ENCODE data around the gene IER5L.
A peak's percentile ranks its signal among the peaks of the same experiment; 100 is the strongest.
"Not testable (repeated sequence)": the region's sequence is repeated elsewhere in the genome, so short reads cannot be mapped to it uniquely, and the experiment has no call there.

The IER5L gene

DNA sequence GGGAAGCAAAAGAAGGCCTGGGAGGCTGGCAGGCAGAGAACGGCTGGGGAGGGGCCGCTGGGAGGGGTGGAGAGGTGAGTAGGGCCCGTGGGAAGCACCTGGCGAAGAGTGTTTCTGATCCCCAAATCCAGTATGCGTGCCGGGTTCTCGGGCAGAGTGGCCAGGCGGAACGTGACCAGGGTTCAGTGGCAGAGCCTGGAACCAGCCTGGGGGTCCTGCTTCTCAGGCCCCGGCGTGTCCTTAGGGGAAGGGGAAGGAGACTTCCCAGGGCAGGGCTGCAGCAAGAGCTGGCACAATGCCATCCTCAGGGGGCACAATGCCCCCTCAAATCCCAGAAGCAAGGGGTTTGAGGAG, 25.5 kb upstream of the IER5L start:
- no peak for DNase-seq (ENCODE audit: low read depth, low spot score)

- DNase-seq (ENCODE audit: low read depth, low spot score): peak; percentile 45
Observed at GRCh38 chr9:129202613-129203555, 24.8 kb upstream of the IER5L start.

- no peak for DNase-seq (ENCODE audit: low read depth, low spot score)
Observed at GRCh38 chr9:129201866-129202265, 23.8 kb upstream of the IER5L start.

- DNase-seq (ENCODE audit: low read depth, low spot score): no peak
Observed at GRCh38 chr9:129201289-129201688, 23.2 kb upstream of the IER5L start.

DNA sequence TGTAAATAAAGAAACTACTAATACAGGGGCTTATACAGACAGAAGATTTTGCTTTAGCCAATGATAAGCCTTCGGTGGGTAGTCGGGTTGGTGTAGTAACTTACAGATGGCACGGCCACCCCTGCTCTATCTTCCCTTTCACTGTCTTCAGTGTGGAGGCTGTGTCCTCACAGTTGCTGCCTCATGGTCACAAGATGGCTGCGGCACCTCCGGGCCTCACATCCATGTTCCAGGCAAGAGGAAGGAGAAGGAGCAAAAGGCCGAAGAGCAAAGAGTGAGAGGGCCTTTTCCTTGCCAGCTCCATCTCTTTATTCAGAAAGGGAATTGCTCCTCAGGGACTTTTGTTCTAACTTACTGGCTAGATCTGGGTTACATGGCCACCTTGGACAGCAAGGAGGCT, 22.2 kb upstream of the IER5L start:
- DNase-seq (ENCODE audit: low read depth, low spot score): no peak

DNA sequence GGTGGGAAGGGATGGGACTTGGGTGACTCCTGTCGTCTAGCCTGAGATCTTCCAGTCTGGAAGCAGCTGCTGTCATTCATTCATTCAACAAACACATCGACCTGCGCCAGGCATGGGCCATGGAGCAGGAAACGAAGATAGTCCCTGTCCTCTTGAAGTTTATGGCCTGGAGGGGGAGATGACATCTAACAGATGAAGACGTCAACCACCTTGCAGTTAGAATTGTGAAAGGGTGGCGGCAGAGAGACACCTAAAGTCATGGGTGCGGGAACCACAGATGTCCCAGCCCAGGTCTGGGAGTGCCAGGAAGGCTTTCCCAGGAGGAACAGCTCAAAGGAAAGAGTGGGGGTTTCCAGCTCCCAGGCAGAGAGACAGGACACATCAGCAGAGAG, 21.0 kb upstream of the IER5L start:
- no peak for DNase-seq (ENCODE audit: low read depth, low spot score)

- DNase-seq (ENCODE audit: low read depth, low spot score): peak; percentile 88
Observed at GRCh38 chr9:129198319-129199043, 20.4 kb upstream of the IER5L start.

GRCh38 chr9:129197978-129198318, 19.9 kb upstream of the IER5L start:
- no peak for DNase-seq (ENCODE audit: low read depth, low spot score)

DNA sequence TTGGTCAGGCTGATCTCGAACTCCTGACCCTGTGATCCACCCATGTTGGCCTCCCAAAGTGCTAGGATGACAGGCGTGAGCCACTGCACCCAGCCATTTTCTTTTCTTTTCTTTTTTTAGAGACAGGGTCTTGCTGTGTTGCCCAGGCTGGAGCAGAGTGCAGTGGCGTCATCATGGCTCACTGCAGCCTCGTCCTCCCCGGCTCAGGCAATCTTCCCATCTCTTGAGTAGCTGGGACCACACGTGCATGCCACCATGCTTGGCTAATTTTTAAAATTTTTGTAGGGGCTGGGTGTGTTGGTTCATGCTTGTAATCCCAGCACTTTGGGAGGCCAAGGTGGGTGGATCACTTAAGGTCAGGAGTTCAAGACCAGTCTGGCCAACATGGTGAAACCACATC, 19.0 kb upstream of the IER5L start:
- DNase-seq (ENCODE audit: low read depth, low spot score): not testable (repeated sequence)

GRCh38 chr9:129195606-129196005, 17.5 kb upstream of the IER5L start:
- no peak for DNase-seq (ENCODE audit: low read depth, low spot score)

- no peak for DNase-seq (ENCODE audit: low read depth, low spot score)
Observed at GRCh38 chr9:129194221-129194620, 16.2 kb upstream of the IER5L start.

- DNase-seq (ENCODE audit: low read depth, low spot score): no peak
Observed at GRCh38 chr9:129193655-129194054, 15.6 kb upstream of the IER5L start.

DNA sequence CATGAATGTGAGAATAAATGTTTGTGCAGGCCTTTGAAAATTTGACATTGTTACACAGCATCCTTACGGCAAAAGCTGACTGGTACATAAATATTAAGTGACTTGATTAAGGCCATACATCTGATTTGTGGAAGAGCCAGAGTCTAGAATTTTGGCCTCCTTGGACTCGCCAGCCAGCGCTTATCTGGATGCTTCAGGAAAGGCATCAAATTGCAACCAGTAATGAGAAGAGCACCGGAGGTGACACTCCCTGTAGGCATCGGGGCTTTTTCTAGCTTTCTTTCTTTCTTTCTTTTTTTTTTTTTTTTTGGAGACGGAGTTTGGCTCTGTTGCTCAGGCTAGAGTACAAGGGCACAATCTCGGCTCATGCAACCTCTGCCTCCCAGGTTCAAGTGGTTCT, 13.2 kb upstream of the IER5L start:
- DNase-seq (ENCODE audit: low read depth, low spot score): no peak

DNA sequence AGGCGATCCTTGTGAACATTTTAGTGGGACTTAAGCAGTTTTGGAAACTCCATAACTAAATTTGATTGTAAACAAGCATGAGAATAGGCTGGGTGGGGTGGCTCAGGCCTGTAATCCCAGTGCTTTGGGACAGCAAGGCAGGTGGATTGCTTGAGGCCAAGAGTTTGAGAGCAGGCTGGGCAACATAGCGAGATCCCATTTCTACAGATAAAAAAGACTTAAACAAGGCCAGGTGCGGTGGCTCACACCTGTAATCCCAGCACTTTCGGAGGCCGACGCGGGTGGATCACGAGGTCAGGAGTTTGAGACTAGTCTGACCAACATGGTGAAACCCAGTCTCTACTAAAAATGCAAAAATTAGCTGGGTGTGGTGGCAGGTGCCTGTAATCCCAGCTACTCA, 11.9 kb upstream of the IER5L start:
- DNase-seq (ENCODE audit: low read depth, low spot score): not testable (repeated sequence)

GRCh38 chr9:129187042-129187441, 9.0 kb upstream of the IER5L start:
- no peak for DNase-seq (ENCODE audit: low read depth, low spot score)

DNA sequence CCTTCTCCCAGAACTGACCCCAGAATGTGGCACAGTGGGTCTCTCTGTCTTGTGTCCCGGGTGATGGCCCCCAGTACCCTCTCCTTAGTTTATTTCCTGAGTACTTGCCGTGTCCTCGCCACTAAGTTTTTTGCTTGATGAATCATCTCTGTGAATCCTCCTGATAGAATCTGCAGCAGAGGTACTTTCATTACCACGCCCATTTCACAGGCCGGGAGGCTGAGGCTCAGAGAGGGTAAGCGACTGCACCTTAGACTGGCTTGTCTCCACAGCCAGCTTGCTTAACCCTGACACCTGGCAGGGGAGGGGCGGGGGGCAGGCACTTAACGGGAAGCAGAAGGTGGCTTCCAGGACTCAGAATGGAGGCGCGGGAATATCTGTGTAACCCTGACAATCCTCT, 7.9 kb upstream of the IER5L start:
- no peak for DNase-seq (ENCODE audit: low read depth, low spot score)

GRCh38 chr9:129185402-129185801, 7.3 kb upstream of the IER5L start:
- no peak for DNase-seq (ENCODE audit: low read depth, low spot score)

GRCh38 chr9:129184596-129185122, 6.6 kb upstream of the IER5L start:
- no peak for DNase-seq (ENCODE audit: low read depth, low spot score)

- DNase-seq (ENCODE audit: low read depth, low spot score): no peak
Observed at GRCh38 chr9:129184219-129184524, 6.1 kb upstream of the IER5L start.

DNA sequence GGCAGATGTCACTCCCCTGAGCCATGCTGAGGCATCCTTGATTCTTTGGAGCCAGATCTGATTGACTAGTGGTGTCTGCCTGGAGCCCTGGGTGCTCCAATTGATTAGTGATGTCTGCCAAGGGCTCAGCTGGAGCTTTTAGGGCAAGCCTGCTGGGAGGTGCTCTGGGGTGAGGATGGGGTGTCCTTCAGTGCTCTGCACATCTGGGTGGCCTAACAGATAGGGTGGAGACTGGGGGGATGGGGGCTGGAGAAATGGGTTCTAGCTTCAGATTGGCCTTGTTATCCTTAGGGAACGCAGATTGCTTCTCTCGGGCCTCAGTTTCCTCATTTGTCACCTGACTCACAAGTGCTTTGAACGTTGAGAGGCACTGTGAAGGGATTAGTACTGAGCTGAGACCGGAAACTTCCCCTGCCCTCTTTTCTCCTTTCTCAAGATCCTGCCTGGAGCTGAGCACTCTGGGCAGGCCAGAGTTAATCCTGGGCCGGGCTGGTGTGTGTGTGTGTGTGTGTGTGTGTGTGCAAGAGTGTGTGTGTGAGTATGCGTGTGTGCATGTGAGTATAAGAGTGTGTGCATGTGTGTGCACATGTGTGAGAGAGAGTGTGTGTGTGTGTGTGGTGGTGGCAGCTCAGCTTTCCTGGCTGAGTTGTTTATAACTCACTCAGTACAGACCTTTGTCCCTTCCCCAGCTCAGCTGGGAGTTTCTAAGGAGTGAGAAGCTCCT, 5.6 kb upstream of the IER5L start:
- DNase-seq (ENCODE audit: low read depth, low spot score): no peak

GRCh38 chr9:129182625-129183494, 4.8 kb upstream of the IER5L start:
- no peak for DNase-seq (ENCODE audit: low read depth, low spot score)
